ENCODE results near the gene EIF4G3.
A peak's percentile ranks its signal among the peaks of the same experiment; 100 is the strongest.
"Not testable (repeated sequence)": the region's sequence is repeated elsewhere in the genome, so short reads cannot be mapped to it uniquely, and the experiment has no call there.

EIF4G3 gene

GRCh38 chr1:21024136-21024896 is 152.4 kb downstream of the EIF4G3 start:
- DNase-seq, result not testable (repeated sequence)

- DNase-seq, result peak; percentile 29
Measured at GRCh38 chr1:21022279-21023040, 154.2 kb downstream of the EIF4G3 start.

GRCh38 chr1:21021311-21021710 is 155.4 kb downstream of the EIF4G3 start:
- no peak for DNase-seq

- DNase-seq, result no peak
Measured at GRCh38 chr1:21020151-21020550, 156.5 kb downstream of the EIF4G3 start.

- no peak for DNase-seq
Measured at GRCh38 chr1:21018673-21019072, 158.0 kb downstream of the EIF4G3 start.

- no peak for DNase-seq
Measured at GRCh38 chr1:21013510-21013909, 163.2 kb downstream of the EIF4G3 start.

- DNase-seq, result no peak
Measured at GRCh38 chr1:21012937-21013336, 163.8 kb downstream of the EIF4G3 start.

- no peak for DNase-seq
Measured at GRCh38 chr1:21007876-21008275, 168.8 kb downstream of the EIF4G3 start.

- no peak for DNase-seq
Measured at GRCh38 chr1:21005466-21006239, 171.0 kb downstream of the EIF4G3 start.

- no peak for DNase-seq
Measured at GRCh38 chr1:21003281-21004045, 173.2 kb downstream of the EIF4G3 start.

- DNase-seq, result no peak
Measured at GRCh38 chr1:21001042-21001441, 175.7 kb downstream of the EIF4G3 start.

GRCh38 chr1:21000245-21000594 is 176.5 kb downstream of the EIF4G3 start:
- no peak for DNase-seq

- DNase-seq, result no peak
Measured at GRCh38 chr1:20999525-21000244, 177.0 kb downstream of the EIF4G3 start.

- DNase-seq, result no peak
Measured at GRCh38 chr1:20998826-20999225, 177.9 kb downstream of the EIF4G3 start.

GRCh38 chr1:20997602-20998224 is 179.0 kb downstream of the EIF4G3 start:
- no peak for DNase-seq

- DNase-seq, result no peak
Measured at GRCh38 chr1:20996554-20996953, 180.1 kb downstream of the EIF4G3 start.

- DNase-seq, result no peak
Measured at GRCh38 chr1:20993716-20994575, 182.8 kb downstream of the EIF4G3 start.

- no peak for DNase-seq
Measured at GRCh38 chr1:20992322-20993056, 184.2 kb downstream of the EIF4G3 start.

- no peak for DNase-seq
Measured at GRCh38 chr1:20988943-20989342, 187.8 kb downstream of the EIF4G3 start.

Data from stimulated activated naive CD4-positive, alpha-beta T cell treated with Interleukin-2 at 50 U/mL for 16 hours (primary cell).